Measurements from ENCODE around the gene ECHS1. TPM values are rescaled to one million over a fixed set of nuclear protein-coding genes. Genes with fewer than 3 reads are reported as not detected.
A peak's percentile ranks its signal among the peaks of the same experiment; 100 is the strongest.
"Not testable (repeated sequence)": the region's sequence is repeated elsewhere in the genome, so short reads cannot be mapped to it uniquely, and the experiment has no call there.

ECHS1 gene
- 89.1 TPM for polyA plus RNA-seq (2013, experiment 1 of 2)
- polyA plus RNA-seq (2013, experiment 2 of 2) = 76.0 TPM

- Histone ChIP-seq H3K4me3 (ENCODE audit: extremely low read depth, insufficient read depth, low read length, poor library complexity, severe bottlenecking) (peak within 1 kb of the TSS; percentile 62), H3K36me3 (ENCODE audit: control insufficient read depth, insufficient read depth, low read length) (peaks cover 29% of the 10 kb centered on the region), H3K27ac (ENCODE audit: low read depth, low read length, severe bottlenecking) (no peak within 1 kb of the TSS), H3K9me3 (ENCODE audit: control insufficient read depth, low read length) (no peaks in the 10 kb centered on the region), H3K4me1 (ENCODE audit: control insufficient read depth, insufficient read depth, low read length, poor library complexity, severe bottlenecking) (no peaks in the 10 kb centered on the region)
- WGBS, 2 experiments (ENCODE audit: insufficient coverage in 2 of 2) = 7 to 10% methylated on average over 31 to 60 of the region's 89 CpGs
Observed at GRCh38 chr10:133373174-133374090, at the start of gene ECHS1. Gene ECHS1, minus strand, starts transcription at chr10:133373354. Its CDS starts 21 bp downstream, at chr10:133373333.

GRCh38 chr10:133422223-133422806 is 49.2 kb upstream of the ECHS1 start:
- Histone ChIP-seq H3K36me3 (ENCODE audit: control insufficient read depth, insufficient read depth, low read length) (peaks cover 23% of the 10 kb centered on the region), H3K9me3 (ENCODE audit: control insufficient read depth, low read length) (no peaks in the 10 kb centered on the region), H3K27ac (ENCODE audit: low read depth, low read length, severe bottlenecking) (no peak overlapping the region), H3K4me3 (ENCODE audit: extremely low read depth, insufficient read depth, low read length, poor library complexity, severe bottlenecking) (no peak overlapping the region), H3K4me1 (ENCODE audit: control insufficient read depth, insufficient read depth, low read length, poor library complexity, severe bottlenecking) (no peaks in the 10 kb centered on the region)
- 85 to 92% methylated on average over 15 to 16 of the region's 16 CpGs for WGBS, 2 experiments (ENCODE audit: insufficient coverage in 2 of 2)

GRCh38 chr10:133421336-133422222 is 48.4 kb upstream of the ECHS1 start:
- no peak overlapping the region for H3K4me3 ChIP-seq (ENCODE audit: extremely low read depth, insufficient read depth, low read length, poor library complexity, severe bottlenecking)
- H3K9me3 ChIP-seq (ENCODE audit: control insufficient read depth, low read length) = no peaks in the 10 kb centered on the region
- H3K27ac ChIP-seq (ENCODE audit: low read depth, low read length, severe bottlenecking) = no peak overlapping the region
- WGBS, 2 experiments (ENCODE audit: insufficient coverage in 2 of 2) = 95 to 98% methylated on average over 13 to 15 of the region's 17 CpGs
- peaks cover 23% of the 10 kb centered on the region for H3K36me3 ChIP-seq (ENCODE audit: control insufficient read depth, insufficient read depth, low read length)
- H3K4me1 ChIP-seq (ENCODE audit: control insufficient read depth, insufficient read depth, low read length, poor library complexity, severe bottlenecking) = no peaks in the 10 kb centered on the region

- WGBS, 2 experiments (ENCODE audit: insufficient coverage in 2 of 2) = 50 to 89% methylated on average over 2 to 3 of the region's 6 CpGs
- H3K27ac ChIP-seq (ENCODE audit: low read depth, low read length, severe bottlenecking) = no peak overlapping the region
- H3K9me3 ChIP-seq (ENCODE audit: control insufficient read depth, low read length) = no peaks in the 10 kb centered on the region
- peaks cover 28% of the 10 kb centered on the region for H3K36me3 ChIP-seq (ENCODE audit: control insufficient read depth, insufficient read depth, low read length)
- no peaks in the 10 kb centered on the region for H3K4me1 ChIP-seq (ENCODE audit: control insufficient read depth, insufficient read depth, low read length, poor library complexity, severe bottlenecking)
- no peak overlapping the region for H3K4me3 ChIP-seq (ENCODE audit: extremely low read depth, insufficient read depth, low read length, poor library complexity, severe bottlenecking)
Observed at GRCh38 chr10:133420579-133420978, 47.4 kb upstream of the ECHS1 start.

GRCh38 chr10:133420028-133420427 is 46.9 kb upstream of the ECHS1 start:
- H3K36me3 ChIP-seq (ENCODE audit: control insufficient read depth, insufficient read depth, low read length) = peaks cover 33% of the 10 kb centered on the region
- H3K9me3 ChIP-seq (ENCODE audit: control insufficient read depth, low read length) = peaks cover 3% of the 10 kb centered on the region
- no peak overlapping the region for H3K27ac ChIP-seq (ENCODE audit: low read depth, low read length, severe bottlenecking)
- no peaks in the 10 kb centered on the region for H3K4me1 ChIP-seq (ENCODE audit: control insufficient read depth, insufficient read depth, low read length, poor library complexity, severe bottlenecking)
- H3K4me3 ChIP-seq (ENCODE audit: extremely low read depth, insufficient read depth, low read length, poor library complexity, severe bottlenecking) = no peak overlapping the region
- 97 to 98% methylated on average over 14 to 16 of the region's 17 CpGs for WGBS, 2 experiments (ENCODE audit: insufficient coverage in 2 of 2)

GRCh38 chr10:133419211-133419950 is 46.2 kb upstream of the ECHS1 start:
- H3K27ac ChIP-seq (ENCODE audit: low read depth, low read length, severe bottlenecking) = no peak overlapping the region
- peaks cover 35% of the 10 kb centered on the region for H3K36me3 ChIP-seq (ENCODE audit: control insufficient read depth, insufficient read depth, low read length)
- 93 to 96% methylated on average over 32 to 33 of the region's 34 CpGs for WGBS, 2 experiments (ENCODE audit: insufficient coverage in 2 of 2)
- peaks cover 3% of the 10 kb centered on the region for H3K9me3 ChIP-seq (ENCODE audit: control insufficient read depth, low read length)
- no peak overlapping the region for H3K4me3 ChIP-seq (ENCODE audit: extremely low read depth, insufficient read depth, low read length, poor library complexity, severe bottlenecking)
- no peaks in the 10 kb centered on the region for H3K4me1 ChIP-seq (ENCODE audit: control insufficient read depth, insufficient read depth, low read length, poor library complexity, severe bottlenecking)

- WGBS, 2 experiments (ENCODE audit: insufficient coverage in 2 of 2) = 94% methylated on average over 13 of the region's 14 CpGs
- Histone ChIP-seq H3K27ac (ENCODE audit: low read depth, low read length, severe bottlenecking) (no peak overlapping the region), H3K36me3 (ENCODE audit: control insufficient read depth, insufficient read depth, low read length) (peaks cover 42% of the 10 kb centered on the region)
Observed at GRCh38 chr10:133418289-133418993, 45.3 kb upstream of the ECHS1 start.

GRCh38 chr10:133415752-133416151 is 42.6 kb upstream of the ECHS1 start:
- Histone ChIP-seq H3K36me3 (ENCODE audit: control insufficient read depth, insufficient read depth, low read length) (peaks cover 68% of the 10 kb centered on the region), H3K9me3 (ENCODE audit: control insufficient read depth, low read length) (peaks cover 25% of the 10 kb centered on the region)
- 92 to 96% methylated on average over 22 to 25 of the region's 25 CpGs for WGBS, 2 experiments (ENCODE audit: insufficient coverage in 2 of 2)

More at GRCh38 chr10:133418289-133418993, 45.3 kb upstream of the ECHS1 start:
- Histone ChIP-seq H3K9me3 (ENCODE audit: control insufficient read depth, low read length) (peaks cover 3% of the 10 kb centered on the region), H3K4me3 (ENCODE audit: extremely low read depth, insufficient read depth, low read length, poor library complexity, severe bottlenecking) (no peak overlapping the region), H3K4me1 (ENCODE audit: control insufficient read depth, insufficient read depth, low read length, poor library complexity, severe bottlenecking) (no peaks in the 10 kb centered on the region)

GRCh38 chr10:133414401-133414800 is 41.2 kb upstream of the ECHS1 start:
- not testable (repeated sequence) for H3K4me1 ChIP-seq (ENCODE audit: control insufficient read depth, insufficient read depth, low read length, poor library complexity, severe bottlenecking); H3K4me3 ChIP-seq (ENCODE audit: extremely low read depth, insufficient read depth, low read length, poor library complexity, severe bottlenecking); H3K27ac ChIP-seq (ENCODE audit: low read depth, low read length, severe bottlenecking)
- peaks cover 36% of the 10 kb centered on the region for H3K9me3 ChIP-seq (ENCODE audit: control insufficient read depth, low read length)
- peaks cover 68% of the 10 kb centered on the region for H3K36me3 ChIP-seq (ENCODE audit: control insufficient read depth, insufficient read depth, low read length)
- 91 to 97% methylated on average over 4 to 19 of the region's 23 CpGs for WGBS, 2 experiments (ENCODE audit: insufficient coverage in 2 of 2)

More at GRCh38 chr10:133415752-133416151, 42.6 kb upstream of the ECHS1 start:
- Histone ChIP-seq H3K4me1 (ENCODE audit: control insufficient read depth, insufficient read depth, low read length, poor library complexity, severe bottlenecking) (no peaks in the 10 kb centered on the region), H3K27ac (ENCODE audit: low read depth, low read length, severe bottlenecking) (no peak overlapping the region), H3K4me3 (ENCODE audit: extremely low read depth, insufficient read depth, low read length, poor library complexity, severe bottlenecking) (no peak overlapping the region)

Measured in mesodermal cell (in vitro differentiated cells).